ENCODE measurements around the gene BLCAP. TPM values are rescaled to one million over a fixed set of nuclear protein-coding genes. Genes with fewer than 3 reads are reported as not detected.

The BLCAP gene
- total and polyA plus RNA-seq, 2 experiments from 2014 or later, result 62.2 to 64.8 TPM

- TF ChIP-seq REST (IDR thresholded peaks at IDR 0.05; ENCODE audit: unreplicated experiment), result no peak
- no peak for TF ChIP-seq POLR2AphosphoS5 (IDR thresholded peaks at IDR 0.05; ENCODE audit: low read depth)
- TF ChIP-seq ZNF331 (CRISPR knock-in tag; IDR thresholded peaks at IDR 0.05; ENCODE audit: low read depth), result no peak
- no peak for TF ChIP-seq EZH2phosphoT487 (IDR thresholded peaks at IDR 0.05; ENCODE audit: unreplicated experiment)
- TF ChIP-seq ZNF114 (CRISPR knock-in tag; IDR thresholded peaks at IDR 0.05), result no peak
- TF ChIP-seq ETS1 (IDR thresholded peaks at IDR 0.05), result no peak
- no peak for TF ChIP-seq CTCF (conservative IDR thresholded peaks at IDR 0.05; ENCODE audit: low read depth in 2 of 2)
Observed at GRCh38 chr20:37469531-37469930, 58.1 kb downstream of the BLCAP start (continued).

- H3K27me3 Mint-ChIP-seq (ENCODE audit: insufficient read depth, low read depth, poor library complexity), result peaks cover 15% of the 10 kb centered on the region
- H3K4me1 Mint-ChIP-seq, result no peaks in the 10 kb centered on the region; the same call in 2 of the 3 replicates
Observed at GRCh38 chr20:37468886-37469285, 58.8 kb downstream of the BLCAP start.

More at GRCh38 chr20:37468886-37469285, 58.8 kb downstream of the BLCAP start:
- Mint-ChIP-seq H3K27ac (no peak overlapping the region), H3K4me3 (no peak overlapping the region), H3K9me3 (no peaks in the 10 kb centered on the region), H3K36me3 (ENCODE audit: low read depth) (no peaks in the 10 kb centered on the region)
- no peaks in the 10 kb centered on the region for H3K79me2 ChIP-seq (replicated peaks; ENCODE audit: insufficient read depth)
- no peaks in the 10 kb centered on the region for H3K36me3 ChIP-seq (ENCODE audit: insufficient read depth)
- H3F3A ChIP-seq (replicated peaks; ENCODE audit: low read depth), result no peaks in the 10 kb centered on the region
- H2AFZ ChIP-seq, result no peak overlapping the region
- no peaks in the 10 kb centered on the region for H4K20me1 ChIP-seq (replicated peaks; ENCODE audit: insufficient read depth)
- H3K27me3 ChIP-seq (ENCODE audit: insufficient read depth), result no peaks in the 10 kb centered on the region
- H3K4me1 ChIP-seq (ENCODE audit: insufficient read depth), result no peaks in the 10 kb centered on the region
- TF ChIP-seq ETS1 (IDR thresholded peaks at IDR 0.05), result no peak
- DNase-seq (ENCODE audit: low spot score) (no peak), ATAC-seq (no peak)
- no peak overlapping the region for H3K4me2 ChIP-seq
- no peak overlapping the region for H3K4me3 ChIP-seq
- H3K9me2 ChIP-seq (ENCODE audit: insufficient read depth), result 0 out of 2 replicates have a peak, but pooled peaks cover 3% of the 10 kb centered on the region
- H3K27ac ChIP-seq (ENCODE audit: low read depth), result no peak overlapping the region

Other genes with a start within 250 kb of the BLCAP start
- 28.4 and 31.7 TPM in 2 replicates for gene MANBAL, start 238.2 kb downstream of the BLCAP start, total RNA-seq (2014; rRNA removed; shearing (Covaris generic))
- 44.2 and 48.1 TPM in 2 replicates for gene MANBAL, start 238.2 kb downstream of the BLCAP start, polyA plus RNA-seq (2016; fragmentation: Nextera tagmentation; extraction: Ambion mirVana)
- gene SRC, start 181.7 kb downstream of the BLCAP start, total RNA-seq (2014; rRNA removed; shearing (Covaris generic)), result 25.9 and 34.6 TPM in 2 replicates
- 7.1 and 8.0 TPM in 2 replicates for gene SRC, start 181.7 kb downstream of the BLCAP start, polyA plus RNA-seq (2016; fragmentation: Nextera tagmentation; extraction: Ambion mirVana)
- gene NNAT, start 6.6 kb downstream of the BLCAP start, total RNA-seq (2014; rRNA removed; shearing (Covaris generic)), result 1.6 and 4.3 TPM in 2 replicates
- 2.8 and 4.9 TPM in 2 replicates for gene NNAT, start 6.6 kb downstream of the BLCAP start, polyA plus RNA-seq (2016; fragmentation: Nextera tagmentation; extraction: Ambion mirVana)
- gene CTNNBL1, start 166.2 kb upstream of the BLCAP start, total RNA-seq (2014; rRNA removed; shearing (Covaris generic)), result 36.3 and 46.1 TPM in 2 replicates
- gene CTNNBL1, start 166.2 kb upstream of the BLCAP start, polyA plus RNA-seq (2016; fragmentation: Nextera tagmentation; extraction: Ambion mirVana), result 68.7 and 71.2 TPM in 2 replicates

Measured in GM23338 (cell line).